Measurements from ENCODE around the gene SLF1. TPM values are rescaled to one million over a fixed set of nuclear protein-coding genes. Genes with fewer than 3 reads are reported as not detected.
A peak's percentile ranks its signal among the peaks of the same experiment; 100 is the strongest.

The SLF1 gene
- polyA plus RNA-seq, 2 of the 4 experiments (the other 2 are of a cell fraction), result 11.4 to 17.1 TPM

GRCh38 chr5:94740286-94740685, 121.8 kb downstream of the SLF1 start:
- no peaks in the 10 kb centered on the region for H3K9me3 ChIP-seq
- WGBS (ENCODE audit: missing lambda C conversion rate), result 38% methylated on average over 2 of the region's 2 CpGs
- no peak overlapping the region for H3K4me2 ChIP-seq
- no peak for ATAC-seq
- H3K4me3 ChIP-seq, result no peak overlapping the region
- CTCF ChIA-PET, result no interaction called here
- TF ChIP-seq MAZ (IDR thresholded peaks at IDR 0.05; ENCODE audit: borderline replicate concordance, low read depth, low read length) (no peak), ZC3H11A (IDR thresholded peaks at IDR 0.05) (no peak), MAFK (IDR thresholded peaks at IDR 0.05; ENCODE audit: partially characterized antibody) (peak; percentile 85), CBX2 (IDR thresholded peaks at IDR 0.05; ENCODE audit: borderline replicate concordance, low read depth) (no peak), RFX5 (IDR thresholded peaks at IDR 0.05) (no peak), FOSL2 (IDR thresholded peaks at IDR 0.05) (no peak), FOSL2 (CRISPR knock-in tag; IDR thresholded peaks at IDR 0.05) (no peak), SMC3 (IDR thresholded peaks at IDR 0.05) (no peak)
- FAIRE-seq, result no peak
- H3K27ac ChIP-seq, result no peak overlapping the region
- DNase-seq (ENCODE audit: low read depth in 1 of 2, low spot score in 1 of 2), result no peak
- POLR2A ChIA-PET, result no interaction called here
- H3K4me1 ChIP-seq, result no peaks in the 10 kb centered on the region

GRCh38 chr5:94742852-94743251, 124.4 kb downstream of the SLF1 start:
- H3K4me3 ChIP-seq, result no peak overlapping the region

GRCh38 chr5:94744906-94745305, 126.4 kb downstream of the SLF1 start:
- no peak for DNase-seq (ENCODE audit: low read depth in 1 of 2, low spot score in 1 of 2)

More at GRCh38 chr5:94742852-94743251, 124.4 kb downstream of the SLF1 start:
- ChIA-PET POLR2A (no interaction called here), CTCF (no interaction called here)
- 61% methylated on average over 4 of the region's 4 CpGs for WGBS (ENCODE audit: missing lambda C conversion rate)
- ATAC-seq, result no peak
- H3K4me1 ChIP-seq, result no peaks in the 10 kb centered on the region
- H3K27ac ChIP-seq, result no peak overlapping the region
- no peak for FAIRE-seq
- no peaks in the 10 kb centered on the region for H3K9me3 ChIP-seq
- no peak for DNase-seq (ENCODE audit: low read depth in 1 of 2, low spot score in 1 of 2)
- TF ChIP-seq MAZ (IDR thresholded peaks at IDR 0.05; ENCODE audit: borderline replicate concordance, low read depth, low read length), result no peak
- no peak for TF ChIP-seq RARB (CRISPR knock-in tag; IDR thresholded peaks at IDR 0.05)
- TF ChIP-seq SREBF2 (IDR thresholded peaks at IDR 0.05), result no peak
- no peak for TF ChIP-seq PBX3 (IDR thresholded peaks at IDR 0.05)
- no peak overlapping the region for H3K4me2 ChIP-seq

More at GRCh38 chr5:94744906-94745305, 126.4 kb downstream of the SLF1 start:
- FAIRE-seq, result no peak
- Histone ChIP-seq H3K27ac (no peak overlapping the region), H3K4me1 (peaks cover 3% of the 10 kb centered on the region; the same call in 1 of the 3 replicates), H3K4me2 (no peak overlapping the region), H3K9me3 (no peaks in the 10 kb centered on the region), H3K4me3 (no peak overlapping the region)
- ChIA-PET CTCF (no interaction called here), POLR2A (no interaction called here)
- TF ChIP-seq NR3C1 (IDR thresholded peaks at IDR 0.05) (no peak), KDM5A (IDR thresholded peaks at IDR 0.05) (no peak), PBX3 (IDR thresholded peaks at IDR 0.05) (no peak), CTCF (IDR thresholded peaks at IDR 0.05) (no peak), HMGXB4 (CRISPR knock-in tag; IDR thresholded peaks at IDR 0.05; ENCODE audit: borderline replicate concordance) (no peak), GATA3 (IDR thresholded peaks at IDR 0.05; ENCODE audit: borderline replicate concordance) (no peak), CHD4 (IDR thresholded peaks at IDR 0.05; ENCODE audit: borderline replicate concordance) (no peak), TFCP2L1 (CRISPR knock-in tag; IDR thresholded peaks at IDR 0.05) (no peak), HES2 (IDR thresholded peaks at IDR 0.05) (no peak), ZFP36 (IDR thresholded peaks at IDR 0.05; ENCODE audit: borderline replicate concordance, partially characterized antibody) (no peak)
- ATAC-seq, result no peak
- WGBS (ENCODE audit: missing lambda C conversion rate), result 66% methylated on average over 2 of the region's 2 CpGs
